Caco-2 (cell line): Measurements from ENCODE around the gene GAS2L2. TPM values are rescaled to one million over a fixed set of nuclear protein-coding genes. Genes with fewer than 3 reads are reported as not detected.

Experiments used
- BruUV-seq: library from RNA; stranded (reverse); fragments of 400-500 nt; replicated peaks from 2 replicates; lab custom pipeline; 2021; lab: Mats Ljungman, UMichigan
- CTCF ChIA-PET: fragments of 300-600 bp; sonication (Branson Sonifier 250); formaldehyde crosslinking; loops from one replicate; lab custom pipeline; 2022; ENCODE audit warnings: antibody characterized with exemption; lab: Charles Lee
- POLR2A ChIA-PET: fragments of 300-600 bp; sonication (Branson Sonifier 250); formaldehyde crosslinking; loops from one replicate; lab custom pipeline; 2022; ENCODE audit warnings: antibody characterized with exemption; lab: Charles Lee
- DNase-seq, 2 experiments: peaks; one replicate each; pipeline versions ENCODE4 v3.0.0 to v3.0.0-alpha.2; 2020 to 2022
- H3K27me3 ChIP-seq: replicated peaks from 2 replicates; pipeline ENCODE4 v1.6.0; 2011; ENCODE audit warnings: low read length; ENCODE audit not compliant: control insufficient read depth, insufficient read depth
- H3K36me3 ChIP-seq: 2 replicates; pipeline ENCODE4 v1.5.1; 2011; ENCODE audit warnings: low read length; ENCODE audit not compliant: control insufficient read depth, insufficient read depth
- H3K4me1 ChIP-seq: fragments of 250-450 bp; sonication (Bioruptor Pico); 2 replicates; pipeline ENCODE4 v1.5.1; 2020; ENCODE audit warnings: mild to moderate bottlenecking
- H3K4me3 ChIP-seq: 2 replicates; pipeline ENCODE4 v1.5.1; 2011; ENCODE audit warnings: low read depth, mild to moderate bottlenecking, control low read depth, low read length
- H3K9me3 ChIP-seq: fragments of 250-450 bp; sonication (Bioruptor Pico); 2 replicates; pipeline ENCODE4 v1.5.1; 2020; ENCODE audit warnings: mild to moderate bottlenecking, moderate library complexity
- H3K27ac Mint-ChIP-seq: one replicate; pipeline ENCODE4 v1.8.0; 2022; ENCODE audit warnings: mixed read lengths; ENCODE audit not compliant: unreplicated experiment
- H3K27me3 Mint-ChIP-seq: one replicate; pipeline ENCODE4 v1.8.0; 2022; ENCODE audit warnings: mixed read lengths; ENCODE audit not compliant: insufficient read depth, unreplicated experiment
- H3K36me3 Mint-ChIP-seq: one replicate; pipeline ENCODE4 v1.8.0; 2022; ENCODE audit warnings: mild to moderate bottlenecking, mixed read lengths; ENCODE audit not compliant: insufficient read depth, unreplicated experiment
- H3K4me1 Mint-ChIP-seq: one replicate; pipeline ENCODE4 v1.8.0; 2022; ENCODE audit warnings: low read depth, mixed read lengths; ENCODE audit not compliant: unreplicated experiment
- H3K4me3 Mint-ChIP-seq: one replicate; pipeline ENCODE4 v1.8.0; 2022; ENCODE audit warnings: mild to moderate bottlenecking, moderate library complexity, mixed read lengths; ENCODE audit not compliant: unreplicated experiment
- H3K9me3 Mint-ChIP-seq: one replicate; pipeline ENCODE4 v1.8.0; 2022; ENCODE audit warnings: mixed read lengths; ENCODE audit not compliant: unreplicated experiment
- CTCF ChIP-seq, 2 experiments: fragments of 200-600 bp in 1 of 2; IDR thresholded peaks; 1 replicate in 1 of 2; 2 replicates in 1 of 2; pipeline versions ENCODE4 v1.5.1 to v1.8.0; 2011 to 2022; ENCODE audit warnings: antibody characterized with exemption in 1 of 2, control low read depth in 1 of 2, inconsistent platforms in 1 of 2, low read depth in 1 of 2, low read length in 1 of 2, mild to moderate bottlenecking in 1 of 2, moderate library complexity in 1 of 2; ENCODE audit not compliant: insufficient read depth in 1 of 2, severe bottlenecking in 1 of 2, unreplicated experiment in 1 of 2
- intact Hi-C: fragments of 100-400 bp; cut with micrococcal nuclease; formaldehyde crosslinking; loops from one replicate; pipeline ENCODE4 v1.10.0; 2022; ENCODE audit not compliant: unreplicated experiment
- total RNA-seq: library from RNA; stranded (reverse); gene quantifications from 2 replicates; pipeline ENCODE4 v1.2.3, GENCODE V29; 2022

The GAS2L2 gene
- total RNA-seq, 1 experiment from 2014 or later, result not detected

DNA sequence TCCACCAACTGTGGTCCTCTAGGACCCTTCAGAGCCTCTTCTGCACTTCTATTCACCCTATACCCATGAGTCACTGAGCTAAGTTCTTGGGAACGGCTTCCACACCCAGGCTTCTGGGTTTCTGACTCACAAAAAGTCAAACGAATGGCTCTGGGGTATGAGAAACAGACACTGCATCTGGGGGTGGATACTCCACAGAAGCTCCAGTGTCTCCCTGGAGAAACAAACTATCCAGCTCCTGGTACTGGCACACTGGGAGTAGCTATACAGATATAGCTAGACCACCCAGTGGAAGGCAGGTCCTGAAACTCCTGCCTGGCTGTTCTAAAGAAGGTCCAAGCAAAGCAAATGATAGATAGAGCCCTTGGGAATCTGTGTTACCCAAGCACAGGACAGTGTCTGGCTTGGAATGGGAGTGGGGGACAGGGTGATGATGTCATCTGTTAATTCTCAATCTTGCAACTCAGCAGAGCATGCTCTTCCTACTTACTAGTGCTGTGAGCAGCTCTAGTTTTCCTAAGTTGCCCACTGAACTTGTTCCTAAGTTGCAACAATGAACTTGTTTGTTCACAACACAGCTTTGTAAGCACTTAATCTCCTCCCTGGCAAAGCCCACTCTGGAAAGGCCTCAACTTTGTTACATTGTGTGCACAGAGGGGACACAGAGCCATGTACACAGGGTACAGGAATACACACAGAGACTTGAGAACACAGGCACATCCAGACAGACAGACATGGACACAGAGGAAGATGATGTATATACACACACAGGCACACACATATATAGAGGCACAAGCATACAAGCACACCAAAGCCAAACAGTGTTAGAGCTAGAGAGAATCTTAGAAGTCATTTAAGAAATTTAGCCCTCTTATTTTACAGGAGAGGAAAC lies 35.7 kb upstream of the GAS2L2 start:
- ChIA-PET CTCF (interaction anchor here (1.9 to 2.0 kb wide), 2 partner anchors 22 to 25 kb away, joined by 4 to 6 read pairs; no protein-coding TSS in a partner anchor), POLR2A (interaction anchor here (0.6 kb wide), 1 partner anchor 21 kb away, joined by 4 read pairs; the partner anchor contains the start of gene TAF15)
- Histone ChIP-seq H3K4me1 (no peaks in the 10 kb centered on the region), H3K27me3 (no peaks in the 10 kb centered on the region), H3K9me3 (no peaks in the 10 kb centered on the region), H3K36me3 (no peaks in the 10 kb centered on the region), H3K4me3 (no peak overlapping the region)
- H3K4me3 Mint-ChIP-seq, result no peak overlapping the region
- no peaks in the 10 kb centered on the region for H3K36me3 Mint-ChIP-seq
- peaks cover 15% of the 10 kb centered on the region for H3K4me1 Mint-ChIP-seq
- BruUV-seq, result no TSS peak
- H3K27me3 Mint-ChIP-seq, result peaks cover 15% of the 10 kb centered on the region
- H3K9me3 Mint-ChIP-seq, result no peaks in the 10 kb centered on the region
- intact Hi-C loops, result no loop called here
- no peak for TF ChIP-seq CTCF (IDR thresholded peaks at IDR 0.05; ENCODE audit: insufficient read depth in 1 of 2, low read depth in 1 of 2, low read length in 1 of 2, severe bottlenecking in 1 of 2, unreplicated experiment in 1 of 2)
- DNase-seq, result no peak
- no peak overlapping the region for H3K27ac Mint-ChIP-seq

DNA sequence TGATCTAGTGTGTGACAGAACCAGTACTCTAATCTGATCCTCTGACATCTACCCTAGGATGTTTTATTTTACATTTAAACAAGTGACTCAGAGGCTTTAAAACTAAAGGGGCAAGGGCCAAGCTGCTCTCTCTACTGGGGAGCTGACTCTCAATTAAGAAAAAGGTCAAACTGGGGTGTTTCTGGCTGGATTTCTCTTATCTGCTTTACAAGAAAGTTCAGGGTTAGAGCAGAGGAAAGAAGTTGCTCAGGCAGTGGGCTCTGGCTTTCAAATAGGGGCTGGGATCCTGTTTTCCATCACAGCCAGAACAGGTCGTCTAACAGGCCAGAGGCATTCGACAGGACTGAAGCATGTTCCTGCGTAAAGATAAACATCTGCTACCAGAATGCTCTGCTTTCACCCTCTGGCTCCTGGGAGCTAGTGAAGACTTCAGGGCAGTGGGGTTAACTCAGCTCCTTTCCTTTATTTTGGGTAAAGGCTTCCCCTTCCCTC lies 33.9 kb upstream of the GAS2L2 start:
- no peak overlapping the region for H3K4me3 Mint-ChIP-seq
- no TSS peak for BruUV-seq
- no peaks in the 10 kb centered on the region for H3K36me3 Mint-ChIP-seq
- H3K4me3 ChIP-seq, result no peak overlapping the region
- TF ChIP-seq CTCF (IDR thresholded peaks at IDR 0.05; ENCODE audit: insufficient read depth in 1 of 2, low read depth in 1 of 2, low read length in 1 of 2, severe bottlenecking in 1 of 2, unreplicated experiment in 1 of 2), result no peak
- H3K27ac Mint-ChIP-seq, result peak overlapping the region; percentile 7
- ChIA-PET CTCF (interaction anchor here (0.6 kb wide), 1 partner anchor 23 kb away, joined by 3 read pairs; no protein-coding TSS in a partner anchor), POLR2A (no interaction called here)
- H3K4me1 Mint-ChIP-seq, result peaks cover 15% of the 10 kb centered on the region
- H3K27me3 Mint-ChIP-seq, result peaks cover 9% of the 10 kb centered on the region
- no peak for DNase-seq
- no peaks in the 10 kb centered on the region for H3K9me3 ChIP-seq
- intact Hi-C loops, result no loop called here
- H3K36me3 ChIP-seq, result no peaks in the 10 kb centered on the region
- no peaks in the 10 kb centered on the region for H3K4me1 ChIP-seq
- no peaks in the 10 kb centered on the region for H3K9me3 Mint-ChIP-seq
- H3K27me3 ChIP-seq, result no peaks in the 10 kb centered on the region

- Histone ChIP-seq H3K36me3 (no peaks in the 10 kb centered on the region), H3K27me3 (no peaks in the 10 kb centered on the region), H3K4me3 (no peak overlapping the region), H3K9me3 (no peaks in the 10 kb centered on the region), H3K4me1 (no peaks in the 10 kb centered on the region)
- Mint-ChIP-seq H3K4me1 (peaks cover 15% of the 10 kb centered on the region), H3K9me3 (no peaks in the 10 kb centered on the region), H3K36me3 (no peaks in the 10 kb centered on the region), H3K27me3 (peaks cover 5% of the 10 kb centered on the region), H3K27ac (no peak overlapping the region), H3K4me3 (no peak overlapping the region)
- no TSS peak for BruUV-seq
- POLR2A ChIA-PET, result interaction anchor here (0.6 kb wide), 1 partner anchor 12 kb away, joined by 3 read pairs; no protein-coding TSS in a partner anchor
- CTCF ChIA-PET, result interaction anchor here (1.5 kb wide), 1 partner anchor 21 kb away, joined by 8 read pairs; no protein-coding TSS in a partner anchor
- DNase-seq, result no peak
- intact Hi-C loops, result no loop called here
- no peak for TF ChIP-seq CTCF (IDR thresholded peaks at IDR 0.05; ENCODE audit: insufficient read depth in 1 of 2, low read depth in 1 of 2, low read length in 1 of 2, severe bottlenecking in 1 of 2, unreplicated experiment in 1 of 2)
These were observed 31.9 kb upstream of the GAS2L2 start for GRCh38 chr17:35784895-35785294.
